HG03175 (cell line): Measurements from ENCODE around the gene KRT6B.
"Not testable (repeated sequence)": the region's sequence is repeated elsewhere in the genome, so short reads cannot be mapped to it uniquely, and the experiment has no call there.

Experiments used
- ATAC-seq: cut with Tn5 transposase; IDR thresholded peaks from one replicate; pipeline ENCODE4 v1.9.1; 2021; ENCODE audit warnings: mild to moderate bottlenecking, moderate library complexity; ENCODE audit not compliant: unreplicated experiment

The KRT6B gene

DNA sequence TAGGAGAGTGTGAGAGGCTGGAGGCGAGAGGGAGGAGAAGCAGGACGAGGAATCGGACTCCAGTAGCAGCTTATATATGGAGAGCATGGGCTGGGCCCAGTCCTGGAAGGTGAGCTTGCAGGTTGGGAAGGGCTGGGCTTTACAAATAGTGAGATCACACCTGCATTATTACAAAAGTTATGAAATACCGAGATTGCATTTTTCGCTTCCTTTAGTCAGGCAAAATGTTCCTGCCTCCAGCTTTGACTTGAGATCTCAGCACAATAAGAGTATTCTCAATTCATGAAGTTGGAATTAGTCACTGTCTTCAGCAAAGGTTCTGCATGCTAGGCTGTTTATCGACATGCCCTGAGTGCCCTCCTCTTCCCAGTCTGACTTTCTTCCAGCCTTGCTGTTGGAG lies at the start of gene KRT6B:
Gene KRT6B (minus strand): TSS at position 46 of the 400 bp plus-strand sequence. CDS start 68 bp downstream, outside the sequence.
- ATAC-seq: no peak

GRCh38 chr12:52501490-52501889 lies 49.5 kb upstream of the KRT6B start:
- ATAC-seq: no peak

DNA sequence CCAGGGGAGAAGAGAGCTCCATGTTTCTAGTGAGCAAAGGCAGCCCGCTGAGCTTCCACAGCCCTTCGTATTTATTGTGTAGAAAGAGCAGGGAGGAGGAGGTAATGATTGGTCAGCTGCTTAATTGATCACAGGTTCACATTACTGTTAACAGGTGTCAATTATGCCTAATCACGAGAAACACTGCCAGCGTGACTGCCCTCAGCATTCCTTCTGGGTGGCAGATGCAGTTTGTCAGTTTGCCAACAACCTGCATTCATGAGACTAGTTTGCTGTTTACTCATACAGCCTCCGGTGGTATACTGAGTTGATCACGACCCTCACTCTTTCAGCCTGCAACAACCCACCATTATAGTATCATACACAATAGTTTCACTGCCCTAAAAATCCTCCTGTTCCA lies 48.6 kb upstream of the KRT6B start:
- not testable (repeated sequence) for ATAC-seq

GRCh38 chr12:52499806-52500560 lies 48.0 kb upstream of the KRT6B start:
- ATAC-seq: no peak

DNA sequence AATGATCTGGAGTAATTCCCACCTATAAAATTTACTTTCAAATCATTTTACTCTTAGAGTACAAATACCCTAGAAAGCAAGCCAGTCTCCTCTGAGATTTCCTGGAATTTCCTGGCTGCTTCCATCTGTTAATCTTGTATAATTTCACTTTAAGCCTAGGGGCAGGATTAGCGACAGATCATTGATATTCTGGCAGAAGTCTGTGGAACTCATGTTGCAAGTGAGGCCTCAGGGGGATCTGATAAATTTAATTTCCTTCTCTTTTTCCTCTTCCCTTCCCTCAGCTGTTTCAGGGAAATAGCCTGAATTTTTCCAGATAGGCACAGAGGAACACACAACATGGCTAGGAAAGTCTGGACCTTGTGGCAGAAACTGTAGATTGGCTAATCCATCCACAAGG lies 47.0 kb upstream of the KRT6B start:
- no peak for ATAC-seq

DNA sequence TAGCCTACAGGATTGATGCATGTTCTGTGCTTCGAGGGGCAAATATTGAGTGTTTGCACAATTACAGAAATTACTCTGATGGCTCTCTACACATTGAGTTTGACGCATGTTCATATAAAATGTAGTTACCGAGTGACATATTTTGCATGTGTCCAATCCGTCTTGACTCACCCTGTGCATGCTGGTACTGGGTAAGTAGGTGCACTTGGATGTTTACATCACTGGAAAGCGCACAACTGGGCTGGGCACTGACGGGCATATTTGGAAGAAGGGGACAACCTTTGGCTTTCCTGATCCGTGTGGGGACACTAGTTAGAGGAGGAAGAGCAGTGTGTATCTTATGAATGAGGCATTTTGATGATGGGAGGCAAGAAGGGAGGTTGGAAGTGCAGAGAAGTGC lies 46.0 kb upstream of the KRT6B start:
- no peak for ATAC-seq

GRCh38 chr12:52496590-52497071 lies 44.7 kb upstream of the KRT6B start:
- ATAC-seq: no peak

- no peak for ATAC-seq
Observed at GRCh38 chr12:52496054-52496453, 44.1 kb upstream of the KRT6B start.

- no peak for ATAC-seq
Observed at GRCh38 chr12:52495389-52495788, 43.4 kb upstream of the KRT6B start.

- ATAC-seq: no peak
Observed at GRCh38 chr12:52494518-52494917, 42.6 kb upstream of the KRT6B start.

DNA sequence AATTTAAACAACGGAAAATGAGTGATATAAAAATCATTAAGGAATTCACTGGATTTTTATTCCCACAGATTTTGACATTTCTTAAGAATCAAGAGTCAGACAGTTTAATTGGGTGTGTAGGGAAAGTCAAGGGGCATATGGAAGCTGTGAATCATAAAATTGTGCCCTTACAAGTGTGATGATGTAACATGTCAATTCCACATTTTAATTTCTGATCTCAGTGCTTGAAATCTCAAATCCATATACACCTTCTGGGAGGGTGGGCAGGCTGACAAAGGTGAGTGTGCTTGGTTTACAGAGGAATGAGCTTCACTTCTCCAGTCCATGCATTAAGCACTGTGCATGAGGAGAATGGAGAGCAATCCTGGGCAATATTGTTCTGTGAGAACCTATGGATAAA lies 42.2 kb upstream of the KRT6B start:
- ATAC-seq: no peak

- ATAC-seq: no peak
Observed at GRCh38 chr12:52493172-52493571, 41.2 kb upstream of the KRT6B start, which contains the start of gene KRT6A. TSS of gene KRT6A (minus strand) at chr12:52493257. CDS start at chr12:52493188, 69 bp downstream.

DNA sequence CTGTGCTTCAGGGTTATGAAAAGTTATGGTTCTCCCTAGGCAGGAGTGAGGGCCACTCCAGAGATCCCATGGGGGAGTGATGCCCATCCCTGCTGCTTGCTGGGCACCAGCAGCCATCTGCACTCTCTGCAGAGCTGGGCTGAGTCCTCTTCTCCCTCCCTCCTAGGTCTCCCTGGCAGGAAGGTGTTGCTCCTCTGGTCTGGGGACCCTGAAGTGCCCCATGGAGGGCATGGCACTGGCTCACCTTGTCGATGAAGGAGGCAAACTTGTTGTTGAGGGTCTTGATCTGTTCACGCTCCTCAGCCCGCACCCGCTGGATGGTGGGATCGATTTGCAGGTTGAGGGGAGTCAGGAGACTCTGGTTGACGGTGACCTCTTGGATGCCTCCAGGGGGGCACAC lies 40.5 kb upstream of the KRT6B start:
- ATAC-seq: not testable (repeated sequence)

DNA sequence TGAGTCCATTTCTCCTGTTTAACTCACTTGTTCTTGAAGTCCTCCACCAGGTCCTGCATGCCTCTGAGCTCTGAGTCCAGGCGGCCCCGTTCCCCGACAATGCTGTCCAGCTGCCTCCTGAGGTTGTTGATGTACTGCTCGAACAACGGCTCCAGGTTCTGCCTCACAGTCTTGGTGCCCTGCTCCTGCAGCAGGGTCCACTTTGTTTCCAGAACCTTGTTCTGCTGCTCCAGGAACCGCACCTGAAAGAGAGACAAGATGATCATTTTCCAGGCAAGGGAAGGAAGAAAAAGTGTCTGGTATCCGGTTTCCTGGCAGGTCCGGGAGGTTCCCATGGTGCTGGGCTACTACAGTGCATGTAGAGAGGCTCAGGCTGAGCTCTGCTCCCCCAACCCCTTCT lies 39.5 kb upstream of the KRT6B start:
- not testable (repeated sequence) for ATAC-seq

DNA sequence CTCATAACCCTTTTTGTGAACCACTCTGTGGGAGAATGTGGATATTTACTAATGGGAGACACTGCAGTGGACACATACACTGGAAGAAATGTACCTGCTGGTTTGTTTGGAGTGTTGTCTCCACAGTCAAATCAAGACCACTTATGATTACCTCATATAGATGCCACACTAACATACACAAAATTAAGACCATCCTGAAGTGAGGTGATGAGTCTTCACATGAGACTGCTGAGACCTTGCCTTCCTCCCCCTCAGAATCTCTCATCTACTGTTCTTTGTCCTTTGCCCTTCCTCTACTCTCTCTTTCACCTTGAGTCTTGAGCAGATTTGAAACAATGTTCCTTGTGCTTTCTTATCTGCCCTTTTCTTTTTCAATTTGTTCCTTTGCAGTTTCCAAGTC lies 36.8 kb upstream of the KRT6B start:
- ATAC-seq: no peak

GRCh38 chr12:52487744-52488443 lies 35.9 kb upstream of the KRT6B start:
- ATAC-seq: not testable (repeated sequence)

- ATAC-seq: no peak
Observed at GRCh38 chr12:52487211-52487610, 35.3 kb upstream of the KRT6B start.

DNA sequence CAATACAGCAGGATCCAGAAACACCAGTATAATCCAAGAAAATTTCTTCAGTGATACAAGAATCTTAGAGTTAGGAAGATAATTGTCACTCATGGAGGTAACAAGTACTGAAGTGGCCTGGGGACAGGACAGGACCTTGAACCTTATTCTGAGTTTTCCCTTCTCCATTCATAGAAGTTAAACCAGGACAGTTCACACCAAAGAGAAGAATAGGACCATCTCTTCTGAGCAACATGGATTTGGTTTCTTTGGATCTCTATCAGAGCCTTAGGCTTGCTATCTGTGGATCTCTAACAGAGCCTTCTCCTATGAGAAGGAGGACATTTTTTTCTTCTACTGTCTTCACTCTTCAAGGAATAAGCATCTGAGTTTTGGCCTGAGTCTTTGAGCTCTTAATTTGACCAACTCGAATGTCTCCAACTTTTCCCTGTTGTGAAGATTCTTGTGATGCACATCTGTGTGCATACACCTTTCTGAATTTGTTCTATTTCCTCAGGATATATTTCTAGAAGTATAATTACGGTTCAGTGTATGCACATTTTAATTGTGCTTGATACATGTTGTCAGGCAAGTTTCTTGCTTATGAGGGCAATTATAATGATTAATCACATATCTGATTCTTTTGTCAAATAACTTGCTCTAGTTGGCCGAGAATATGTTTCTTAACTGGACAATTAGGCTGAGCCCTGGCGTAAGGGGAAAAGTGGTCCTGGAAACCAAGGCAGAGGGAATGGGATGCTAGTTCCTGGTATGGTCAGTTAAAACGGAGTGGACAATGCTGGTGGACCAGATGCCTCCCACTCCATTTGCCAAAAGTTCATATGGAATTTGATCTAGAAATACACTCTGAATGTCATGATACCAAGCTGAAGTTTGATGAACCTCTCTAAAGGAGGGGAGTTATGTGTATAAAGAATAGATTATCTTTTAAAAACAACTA lies 34.5 kb upstream of the KRT6B start:
- no peak for ATAC-seq

DNA sequence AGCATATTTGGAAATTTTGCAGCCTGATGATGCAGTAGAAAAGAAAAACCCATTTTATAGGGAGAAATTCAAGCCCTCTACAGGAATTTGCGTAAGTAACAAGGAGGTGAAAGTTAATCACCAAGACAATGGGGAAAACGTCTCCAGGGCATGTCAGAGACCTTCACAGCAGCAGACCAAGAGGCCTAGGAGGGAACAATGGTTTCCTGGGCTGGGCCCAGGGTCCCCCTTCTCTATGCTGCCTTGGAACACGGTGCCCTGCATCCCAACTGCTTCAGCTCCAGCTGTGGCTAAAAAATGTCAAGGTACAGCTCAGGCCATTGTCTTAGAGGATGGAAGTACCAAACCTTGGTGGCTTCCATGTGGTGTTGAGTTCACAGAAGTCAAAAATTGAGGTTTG lies 28.1 kb upstream of the KRT6B start:
- no peak for ATAC-seq

- no peak for ATAC-seq
Observed at GRCh38 chr12:52477651-52478050, 25.7 kb upstream of the KRT6B start.

DNA sequence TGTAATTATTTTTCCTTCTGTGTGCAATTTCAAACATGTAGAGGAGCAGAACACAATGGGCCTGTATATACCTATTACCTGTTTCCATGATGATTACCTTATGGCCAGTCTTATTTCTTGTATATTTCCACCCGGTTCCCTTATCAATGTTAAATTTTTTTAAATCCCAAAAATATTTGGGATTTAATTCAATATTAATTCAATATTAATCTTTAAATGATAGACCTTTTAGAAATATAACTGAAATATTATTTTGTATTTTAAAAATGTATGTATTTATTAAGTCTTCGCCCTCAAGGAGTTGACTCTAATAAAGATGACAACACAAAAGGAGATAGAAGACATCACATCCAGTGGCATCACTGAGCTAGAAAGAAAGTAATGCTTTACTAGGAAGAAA lies 22.3 kb upstream of the KRT6B start:
- no peak for ATAC-seq
